EL (cell line): Measurements from ENCODE around the gene ARSB.
"Not testable (repeated sequence)": the region's sequence is repeated elsewhere in the genome, so short reads cannot be mapped to it uniquely, and the experiment has no call there.

Experiments used
- DNase-seq: peaks from one replicate; pipeline ENCODE4 v3.0.0-alpha.2; 2016

The ARSB gene

DNA sequence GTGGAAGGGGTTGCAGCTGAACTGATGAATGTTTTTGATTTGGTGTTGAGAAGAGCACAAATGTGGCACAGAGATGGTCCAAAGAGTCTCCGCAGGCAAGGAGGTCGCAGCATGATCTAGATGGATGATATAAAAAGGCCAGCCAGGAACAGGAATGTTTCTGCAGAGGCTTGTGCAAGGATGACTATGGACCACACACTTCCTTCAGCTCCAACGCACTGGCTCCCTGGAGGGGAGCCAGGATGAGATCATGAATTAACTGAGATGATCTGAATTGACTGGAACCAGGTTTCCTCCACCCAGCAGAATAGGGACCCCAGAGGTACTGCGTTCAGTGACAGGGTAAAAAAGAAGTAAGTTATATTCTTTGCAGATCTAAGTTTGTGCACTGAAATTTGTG lies 89.0 kb downstream of the ARSB start:
- peak; percentile 78 for DNase-seq

DNA sequence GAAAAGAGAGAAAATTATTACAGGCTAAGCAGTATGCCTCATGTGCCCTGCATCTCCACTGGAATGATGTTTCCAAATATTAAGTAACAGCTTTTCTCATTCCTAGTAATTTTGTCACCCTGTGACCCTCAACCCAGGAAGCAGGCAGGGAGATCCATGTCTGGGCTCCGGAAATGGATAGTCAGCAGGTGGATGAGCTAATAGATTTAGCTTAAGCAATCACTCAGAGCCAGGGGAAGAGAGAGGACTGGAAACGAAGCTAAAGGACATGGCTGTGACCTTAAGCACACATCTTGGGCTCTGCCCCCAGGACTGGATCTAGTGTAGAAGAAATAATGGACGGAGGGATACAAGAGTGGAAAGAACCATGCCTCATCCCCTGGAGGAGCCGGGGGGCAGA lies 89.5 kb downstream of the ARSB start:
- peak; percentile 55 for DNase-seq

DNA sequence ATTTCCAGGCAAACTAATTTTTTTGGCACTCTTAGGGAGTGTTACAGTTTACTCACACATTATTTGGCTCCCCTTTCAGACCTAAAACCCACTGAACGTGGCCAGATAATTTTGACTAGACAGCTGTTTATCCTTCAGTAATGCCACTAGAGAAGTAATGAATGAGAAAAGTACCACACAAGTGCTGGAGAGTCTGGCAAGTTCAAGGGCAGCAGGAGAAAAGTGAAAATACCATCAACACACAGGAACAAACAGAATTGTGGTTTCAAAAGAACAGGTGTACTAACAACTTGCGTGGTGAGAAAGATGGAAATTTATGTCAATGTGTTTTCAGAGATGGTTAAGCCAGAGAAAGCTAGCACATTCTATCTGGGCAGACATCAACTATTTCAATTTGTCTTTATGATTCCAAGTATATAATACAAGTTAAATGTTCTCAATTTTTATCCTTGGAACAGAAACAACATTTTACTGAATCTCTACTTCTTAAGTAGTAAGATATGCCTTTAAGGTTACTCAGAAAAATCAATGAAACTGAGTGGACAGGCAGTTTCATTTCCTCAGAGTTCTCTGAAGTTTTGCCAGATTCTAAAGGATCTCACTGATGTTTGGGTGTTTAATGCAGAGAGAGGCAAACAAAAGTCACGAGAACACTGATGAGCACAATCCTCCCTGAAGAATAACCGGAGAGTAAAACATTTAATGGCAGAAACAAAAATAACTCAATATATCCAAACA lies 91.0 kb downstream of the ARSB start:
- no peak for DNase-seq

DNA sequence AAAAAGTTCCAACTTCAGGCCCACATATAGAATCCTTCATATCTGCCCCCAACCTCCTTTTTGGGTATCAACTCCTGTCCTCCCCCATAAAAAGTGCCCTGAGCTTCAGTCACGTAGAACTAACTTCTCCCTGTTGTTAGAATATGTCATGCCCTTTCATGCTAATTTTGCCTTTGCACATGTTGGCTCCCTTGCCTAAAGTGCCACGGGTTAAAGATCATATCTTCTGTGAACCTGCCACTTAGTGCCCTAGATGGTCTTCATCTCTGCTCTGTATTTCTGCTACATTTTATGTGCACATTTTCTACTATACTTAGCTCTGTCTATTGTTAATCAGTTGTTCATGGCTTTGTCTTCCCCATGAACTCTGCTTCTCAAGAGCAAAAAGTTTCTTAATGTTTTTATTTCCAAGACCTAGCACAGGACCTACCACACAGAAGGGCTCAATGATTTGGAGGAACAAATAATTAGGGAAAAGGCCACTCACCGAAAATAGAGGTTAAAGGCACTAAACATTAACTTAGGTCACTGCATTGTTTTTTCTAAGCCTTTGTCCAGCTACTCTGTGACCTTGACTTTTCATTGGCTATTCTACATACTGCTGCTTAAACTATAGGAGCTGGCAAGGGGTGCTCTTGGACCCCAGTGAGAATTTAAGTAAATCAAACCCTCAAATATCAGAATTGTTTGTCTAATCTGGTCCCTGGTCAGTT lies 94.3 kb downstream of the ARSB start:
- no peak for DNase-seq

DNA sequence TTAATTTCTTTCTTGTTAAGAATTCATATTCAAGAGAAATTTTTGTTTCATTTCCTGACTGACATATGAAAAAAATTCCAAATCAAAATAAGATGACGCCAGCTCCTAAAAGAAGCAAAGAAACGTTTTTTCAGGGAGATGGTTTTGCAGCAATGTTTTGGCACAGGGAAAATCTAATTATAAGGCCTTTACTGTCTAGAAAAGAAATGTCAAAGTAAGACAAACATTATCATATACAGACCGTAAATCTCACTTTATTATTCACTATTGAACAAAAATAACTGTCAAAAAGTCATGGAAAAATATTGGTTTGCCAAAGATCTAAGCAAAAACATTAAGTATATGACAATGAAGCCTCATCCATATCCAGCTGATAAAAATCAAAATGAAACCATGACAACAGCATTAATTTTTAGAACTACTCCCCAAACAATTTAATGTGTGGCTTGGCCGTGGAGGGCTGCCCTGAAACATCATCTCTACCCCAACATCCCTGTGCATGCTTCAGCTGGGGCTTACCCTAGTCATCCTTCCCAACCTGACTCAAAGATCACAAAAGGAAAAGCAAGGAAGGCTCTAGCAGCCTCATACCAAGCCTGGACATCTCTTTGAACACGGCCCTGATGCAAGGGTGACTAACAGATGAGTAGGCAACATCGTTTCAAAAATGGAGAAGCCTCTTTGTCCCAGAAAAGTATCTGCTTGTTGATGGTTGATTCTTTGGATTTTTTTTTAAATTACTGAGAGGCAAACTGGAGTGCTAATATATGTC lies 95.6 kb downstream of the ARSB start:
- DNase-seq, result peak; percentile 68

DNA sequence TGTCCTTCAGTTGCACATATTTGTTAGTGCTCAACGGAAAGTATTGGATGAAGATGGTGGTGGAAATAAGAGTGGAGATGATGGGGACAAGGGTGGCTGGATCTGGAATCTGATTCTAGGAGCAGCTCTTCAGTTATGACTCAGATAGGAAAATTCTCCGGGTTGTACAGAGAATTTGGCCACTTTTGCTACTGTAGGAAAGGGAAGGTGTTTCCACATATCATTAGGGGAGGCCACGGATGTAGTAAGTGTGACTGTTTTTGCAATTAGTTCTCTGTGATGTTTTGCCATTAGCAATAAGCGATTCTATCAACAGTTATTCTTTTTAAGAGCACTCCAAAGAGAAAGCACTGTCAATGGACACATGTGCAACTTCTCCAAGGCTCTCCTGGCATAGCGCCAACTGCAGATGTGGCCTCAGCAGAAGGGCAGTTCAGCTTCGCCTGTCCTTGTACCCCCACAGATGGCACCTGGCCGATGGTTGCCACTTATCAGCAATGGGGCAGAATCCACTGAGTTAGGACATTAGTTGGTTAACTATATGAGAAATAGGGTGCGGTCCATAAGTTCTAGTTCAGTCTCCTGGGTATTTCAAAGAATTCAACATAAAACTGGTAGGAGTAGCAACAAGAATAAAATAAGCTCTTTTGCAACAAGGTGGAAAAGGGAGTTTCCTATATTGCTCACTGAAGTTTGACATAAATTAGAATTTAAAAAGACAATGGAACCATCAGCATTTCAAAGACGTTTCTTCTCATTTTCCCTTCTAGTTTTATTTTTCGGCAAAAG lies 96.3 kb downstream of the ARSB start:
- DNase-seq, result no peak

DNA sequence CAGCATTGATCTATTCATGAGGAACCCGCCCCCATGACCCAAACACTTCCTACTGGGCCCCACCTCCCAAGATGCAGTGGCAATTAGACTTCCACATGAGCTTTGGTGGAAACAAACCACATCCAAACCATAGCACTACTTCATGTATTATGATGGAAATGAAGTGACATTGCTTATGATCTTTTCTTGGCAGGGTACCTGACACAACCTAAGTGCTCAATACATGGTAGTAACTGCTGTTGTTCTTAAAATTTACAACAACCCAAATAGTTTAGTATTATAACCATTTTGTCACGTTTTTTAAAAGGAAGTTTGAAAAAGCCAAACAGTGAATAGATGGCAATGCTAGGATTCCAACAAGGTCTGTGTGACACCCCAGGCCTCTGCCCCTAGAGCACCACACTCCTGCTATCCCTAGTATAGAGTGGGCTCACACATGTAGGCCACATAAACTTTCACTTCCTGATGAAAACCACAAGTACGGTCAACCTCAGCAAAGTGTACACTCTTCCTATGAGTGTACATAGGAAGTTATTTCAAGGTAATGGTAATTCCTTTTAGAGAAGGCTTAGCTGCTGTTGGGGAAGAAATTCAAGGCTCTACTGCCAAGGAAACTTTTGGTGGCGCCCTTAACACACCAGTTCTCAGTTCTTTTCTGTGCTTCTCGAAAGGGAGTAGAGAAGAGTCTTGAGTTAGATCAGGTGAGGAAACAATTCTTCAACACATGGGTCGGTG lies 97.6 kb downstream of the ARSB start:
- no peak for DNase-seq

DNA sequence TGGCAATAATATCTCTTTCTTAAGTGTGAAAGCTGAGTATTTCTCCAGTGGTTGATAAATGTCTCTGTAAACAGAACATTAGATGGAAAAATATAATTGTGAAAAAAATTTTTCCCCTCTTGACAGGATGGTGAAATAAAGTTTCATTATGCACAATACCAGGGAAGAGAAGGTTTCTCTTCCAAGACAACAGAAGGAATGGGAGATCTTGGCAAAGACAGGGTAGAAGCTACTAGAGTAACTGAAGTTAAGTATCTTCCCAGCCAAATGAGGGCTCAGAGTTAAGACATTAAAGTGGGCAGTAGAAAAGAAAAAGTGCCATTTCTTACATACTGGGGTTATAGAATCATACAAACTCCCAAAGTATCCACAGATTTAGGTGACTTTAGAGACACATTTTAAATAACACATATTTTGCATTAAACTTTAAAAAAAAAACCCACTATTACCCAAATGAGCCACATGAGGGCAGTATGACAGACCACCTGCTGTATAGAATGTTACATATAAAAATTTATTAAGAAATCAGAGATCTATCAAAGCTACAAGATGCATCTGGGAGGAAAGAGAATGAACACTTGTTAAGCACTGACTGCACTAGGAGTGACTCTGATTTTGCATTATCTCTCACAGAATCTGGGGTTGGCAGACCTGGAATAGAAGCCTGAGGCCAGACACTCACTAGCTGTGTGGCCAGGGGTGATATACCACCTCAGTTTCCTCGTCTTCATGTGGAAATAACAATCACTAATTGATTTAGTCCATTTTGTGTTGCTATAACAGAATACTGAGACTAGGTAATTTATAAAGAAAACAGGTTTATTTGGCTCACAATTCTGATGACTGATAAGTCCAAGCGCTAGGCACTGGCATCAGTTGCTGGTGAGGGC lies 98.5 kb downstream of the ARSB start:
- DNase-seq, result no peak

DNA sequence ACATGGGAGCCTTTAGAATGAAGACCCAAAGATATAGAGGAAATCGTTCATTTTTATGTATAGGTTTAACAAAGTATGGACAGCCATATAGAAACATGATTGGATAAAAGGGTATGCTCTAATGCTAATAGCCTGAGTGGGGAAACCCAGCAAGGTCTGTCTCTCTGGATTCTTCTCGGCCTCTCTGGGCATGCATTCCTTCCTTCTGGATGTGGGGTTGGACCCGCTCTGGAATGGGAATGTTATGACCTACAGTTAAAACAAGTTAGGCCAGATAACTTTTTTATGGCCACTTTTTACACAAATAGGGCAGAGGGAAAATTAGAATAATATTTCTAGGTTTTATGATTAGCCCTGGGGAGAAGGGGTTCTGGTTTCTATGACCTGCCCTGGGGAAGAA lies 103.2 kb downstream of the ARSB start:
- DNase-seq, result no peak

DNA sequence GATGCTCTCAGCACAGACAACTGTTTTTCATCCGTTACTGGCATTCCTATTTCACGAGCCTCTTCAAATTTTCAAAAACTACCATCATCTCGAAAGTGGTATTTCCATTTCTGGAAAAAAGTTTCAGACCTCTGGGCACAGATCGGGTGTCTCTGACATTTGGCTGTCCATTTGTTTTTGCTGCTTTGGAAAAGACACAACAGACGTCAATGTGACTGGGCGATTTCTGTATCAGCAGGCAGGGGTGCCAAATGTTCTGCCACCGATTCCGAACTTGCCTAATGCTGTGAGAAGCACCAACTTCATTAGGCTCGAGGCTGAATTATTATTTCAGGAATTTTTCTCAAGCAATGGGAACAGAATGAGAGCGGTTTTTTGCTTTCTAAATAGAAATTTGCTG lies 105.6 kb downstream of the ARSB start:
- DNase-seq, result no peak

DNA sequence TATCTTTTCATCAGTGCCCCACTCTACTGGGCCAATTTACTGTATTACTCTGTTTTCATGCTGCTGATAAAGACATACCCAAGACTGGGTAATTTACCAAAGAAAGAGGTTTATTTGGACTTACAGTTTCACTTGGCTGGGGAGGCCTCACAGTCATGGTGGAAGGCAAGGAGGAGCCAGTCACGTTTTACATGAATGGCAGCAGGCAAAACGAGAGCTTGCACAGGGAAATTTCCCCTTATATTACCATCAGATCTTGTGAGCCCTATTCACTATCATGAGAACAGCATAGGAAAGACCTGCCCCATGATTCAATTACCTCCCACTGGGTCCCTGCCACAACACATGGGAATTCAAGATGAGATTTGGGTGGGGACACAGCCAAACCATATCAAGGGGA lies 119.0 kb downstream of the ARSB start:
- not testable (repeated sequence) for DNase-seq

DNA sequence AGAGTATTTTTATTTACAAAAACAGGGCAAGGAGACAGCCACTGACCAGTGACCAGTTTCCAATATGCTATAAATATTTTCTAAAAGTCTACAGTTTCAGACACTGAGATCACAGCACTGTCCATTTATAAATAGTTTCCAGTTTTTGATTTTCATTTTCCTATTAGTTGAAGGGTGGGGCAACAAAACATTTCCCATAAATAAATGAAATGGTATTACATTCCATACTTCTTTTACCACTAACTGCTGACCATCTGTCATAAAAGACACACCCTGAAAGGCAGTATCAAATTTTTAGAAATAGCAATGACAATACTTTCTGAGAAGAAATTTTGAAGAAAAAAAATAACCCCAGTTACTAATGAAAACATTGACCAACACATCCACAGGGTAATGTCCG lies 126.7 kb downstream of the ARSB start:
- no peak for DNase-seq

DNA sequence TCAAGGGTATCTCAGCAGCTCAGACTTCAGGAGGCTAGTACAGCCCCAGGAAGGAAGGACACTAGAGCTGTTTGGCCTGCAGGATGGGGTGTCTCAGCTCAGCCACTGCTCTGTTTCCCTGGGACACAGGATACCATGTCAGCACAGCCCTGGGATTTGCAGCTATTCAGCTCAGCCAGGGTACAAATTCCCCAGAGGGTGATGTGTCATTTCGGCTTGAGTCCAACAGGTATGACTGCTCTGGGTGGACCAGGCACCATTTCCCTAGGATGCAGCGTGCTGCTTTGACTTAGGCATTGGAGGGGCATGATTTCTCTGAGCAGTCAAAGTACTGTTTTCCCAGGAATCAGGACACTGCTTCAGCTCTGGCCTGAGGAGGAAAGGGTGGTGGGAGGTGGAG lies 130.1 kb downstream of the ARSB start:
- no peak for DNase-seq

DNA sequence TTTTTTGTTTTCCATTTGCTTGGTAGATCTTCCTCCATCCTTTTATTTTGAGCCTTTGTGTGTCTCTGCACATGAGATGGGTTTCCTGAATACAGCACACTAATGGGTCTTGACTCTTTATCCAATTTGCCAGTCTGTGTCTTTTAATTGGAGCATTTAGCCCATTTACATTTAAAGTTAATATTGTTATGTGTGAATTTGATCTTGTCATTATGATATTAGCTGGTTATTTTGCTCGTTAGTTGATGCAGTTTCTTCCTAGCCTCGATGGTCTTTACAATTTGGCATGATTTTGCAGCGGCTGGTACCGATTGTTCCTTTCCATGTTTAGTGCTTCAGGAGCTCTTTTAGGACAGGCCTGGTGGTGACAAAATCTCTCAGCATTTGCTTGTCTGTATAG lies 133.2 kb downstream of the ARSB start:
- DNase-seq, result not testable (repeated sequence)

DNA sequence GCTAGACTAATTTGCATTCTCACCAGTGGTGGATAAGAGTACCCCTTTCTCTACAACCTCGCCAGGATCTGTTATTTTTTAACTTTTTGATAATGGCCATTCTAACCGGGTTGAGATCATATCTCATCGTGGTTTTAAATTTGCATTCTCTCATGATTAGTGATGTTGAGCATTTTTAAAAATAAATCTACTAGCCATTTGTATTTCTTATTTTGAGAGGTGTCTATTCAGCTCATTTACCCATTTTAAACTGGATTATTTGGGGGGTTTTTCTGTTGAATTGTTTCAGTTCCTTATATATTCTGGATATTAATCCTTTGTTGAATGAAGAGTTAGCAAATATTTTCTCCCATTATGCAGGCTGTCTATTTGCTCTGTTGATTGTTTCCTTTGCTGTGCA lies 139.6 kb downstream of the ARSB start:
- DNase-seq, result no peak

DNA sequence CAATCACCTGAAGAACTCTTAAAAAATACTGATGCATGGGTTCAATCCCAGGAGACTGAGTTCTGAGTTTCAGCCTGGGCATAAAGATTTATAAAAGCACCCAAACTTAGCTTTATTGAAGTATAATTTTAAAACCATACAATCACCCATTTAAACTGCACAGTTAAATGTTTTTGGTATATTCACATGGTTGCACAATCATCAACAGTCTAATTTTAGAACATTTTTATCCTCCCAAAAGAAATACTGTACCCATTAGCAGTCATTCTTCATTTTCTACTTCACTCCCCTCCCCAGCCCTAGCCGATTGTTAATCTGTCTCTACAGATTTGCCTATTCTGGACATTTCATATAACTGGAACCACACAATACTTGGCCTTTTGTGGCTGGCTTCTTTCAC lies 141.7 kb downstream of the ARSB start:
- no peak for DNase-seq

DNA sequence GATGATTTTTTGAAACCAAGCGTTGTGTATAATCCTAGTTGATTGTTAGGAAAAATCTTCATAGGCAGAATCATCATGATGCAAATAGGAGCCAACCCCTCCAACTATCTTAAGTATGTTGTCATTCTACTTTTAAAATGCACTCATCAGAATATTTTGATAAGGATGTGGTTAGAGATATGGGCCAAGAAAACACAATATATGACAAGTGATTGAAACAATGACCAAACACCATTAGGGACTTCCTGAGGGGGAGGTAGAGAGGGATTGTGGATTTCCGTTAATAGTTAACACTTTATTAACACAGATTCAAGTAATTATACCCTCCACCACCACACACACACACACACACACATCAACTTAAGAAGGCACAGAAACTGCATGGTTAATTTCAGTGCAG lies 143.3 kb downstream of the ARSB start:
- no peak for DNase-seq

DNA sequence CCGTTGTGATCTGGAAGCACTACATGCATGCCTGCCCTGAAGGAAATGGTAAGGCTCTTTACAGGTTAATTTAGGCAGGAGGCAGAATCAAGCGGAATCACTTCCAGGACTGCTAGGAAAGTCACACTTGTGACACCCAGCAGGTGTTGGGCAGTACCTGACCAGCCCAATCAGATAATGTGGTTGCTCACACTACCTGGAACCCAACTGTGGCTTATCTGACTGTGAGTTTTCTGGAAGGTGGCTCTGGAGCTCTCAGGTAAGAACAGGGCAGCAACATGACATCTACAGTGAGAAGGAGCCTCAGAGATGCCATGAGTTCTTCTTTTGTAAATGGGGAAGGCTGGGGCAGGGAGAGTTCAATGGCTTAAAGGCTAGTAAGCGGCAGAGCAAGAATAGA lies 146.4 kb downstream of the ARSB start:
- DNase-seq, result no peak

DNA sequence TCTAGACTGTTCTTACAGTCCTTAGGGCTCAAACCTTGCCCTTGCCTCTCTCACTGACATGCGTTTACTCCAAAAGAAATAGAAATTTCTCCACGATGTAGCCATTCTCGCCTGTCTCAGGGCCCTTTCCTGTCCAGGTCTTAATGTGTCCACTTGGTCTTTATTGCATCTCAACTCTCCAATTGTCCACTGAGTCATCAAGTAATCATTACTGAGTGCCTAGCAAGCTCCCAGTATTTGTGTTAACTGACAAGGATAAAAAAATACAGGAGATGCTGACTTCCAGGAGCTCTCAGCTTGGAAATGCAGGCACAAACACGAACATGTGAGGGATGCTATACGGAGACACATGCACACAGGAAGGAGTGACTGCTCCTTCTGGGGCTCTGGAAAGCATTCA lies 147.3 kb downstream of the ARSB start:
- DNase-seq, result no peak

DNA sequence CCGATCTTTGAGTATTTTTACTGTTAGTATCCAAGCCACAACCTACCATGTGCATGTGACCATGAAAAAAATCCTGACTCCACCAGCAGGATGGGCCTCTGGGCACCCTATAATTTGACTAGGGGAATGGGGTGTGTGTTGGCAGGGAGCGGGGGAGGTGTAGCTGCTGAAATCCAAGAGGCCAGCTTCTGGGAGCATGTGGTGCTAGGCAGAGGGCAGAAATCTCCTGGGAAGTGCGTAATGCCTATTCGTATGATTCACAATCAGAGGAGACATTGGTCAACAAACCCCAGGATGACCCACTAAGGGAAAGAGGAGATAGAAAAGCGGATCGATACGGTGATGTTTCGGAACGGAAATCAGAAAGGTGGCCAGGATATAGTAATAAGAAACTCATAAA lies 149.9 kb downstream of the ARSB start:
- DNase-seq, result no peak

DNA sequence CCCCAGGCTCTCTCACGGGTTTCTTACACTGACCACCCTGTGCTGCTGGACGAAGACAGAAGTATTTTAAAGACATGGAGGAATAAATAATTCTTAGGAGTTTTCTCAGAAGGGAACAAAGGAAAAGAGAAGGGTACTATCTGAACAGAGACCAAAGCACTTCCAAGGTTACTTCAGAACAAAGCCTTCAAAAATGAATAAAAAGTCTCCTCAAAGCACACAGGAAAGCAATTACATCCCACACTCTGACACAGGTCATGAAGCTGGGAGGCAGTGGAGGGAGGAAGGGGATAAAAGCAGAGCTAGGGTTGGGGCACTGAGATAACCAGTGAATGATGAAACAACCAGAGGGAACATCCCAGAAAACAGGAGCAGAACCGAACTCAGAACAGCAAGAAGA lies 151.8 kb downstream of the ARSB start:
- no peak for DNase-seq
